Measurements from ENCODE around the gene TBL1Y.
A peak's percentile ranks its signal among the peaks of the same experiment; 100 is the strongest.

The TBL1Y gene

DNA sequence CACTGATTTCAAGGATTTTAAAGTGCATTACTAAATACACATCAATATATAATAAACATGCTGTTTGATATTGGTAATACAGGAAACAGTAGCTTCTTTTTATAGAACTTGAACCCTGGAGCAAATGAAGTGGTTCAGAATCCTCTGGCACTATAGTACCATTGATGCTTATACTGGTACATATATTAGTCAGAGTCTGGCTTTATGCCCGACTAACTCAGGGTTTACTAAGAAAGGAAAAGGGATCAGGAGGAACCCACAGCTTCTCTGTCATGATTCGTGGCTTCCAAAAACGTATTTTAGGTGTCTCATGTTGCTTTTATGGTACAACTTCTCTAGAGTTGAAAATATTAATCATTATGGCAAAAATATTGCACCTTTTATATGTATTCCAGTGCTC lies 72.7 kb downstream of the TBL1Y start:
- TF ChIP-seq CTCF (IDR thresholded peaks at IDR 0.05; ENCODE audit: low read depth, low read length, poor library complexity, severe bottlenecking) (no peak), EZH2phosphoT487 (IDR thresholded peaks at IDR 0.05; ENCODE audit: borderline replicate concordance, low read length) (no peak)
- Histone ChIP-seq H3K4me3 (ENCODE audit: low read length) (no peak overlapping the region), H3K36me3 (ENCODE audit: control insufficient read depth, low read length) (peaks cover 3% of the 10 kb centered on the region; the same call in 1 of the 2 replicates), H3K4me2 (ENCODE audit: low read length) (no peak overlapping the region), H3K4me1 (ENCODE audit: control insufficient read depth, low read length) (peaks cover 53% of the 10 kb centered on the region), H4K20me1 (ENCODE audit: control insufficient read depth, insufficient read depth, low read depth, low read length) (no peaks in the 10 kb centered on the region), H3K79me2 (ENCODE audit: control insufficient read depth, low read length) (peaks cover 32% of the 10 kb centered on the region), H3K9me2 (replicated peaks; ENCODE audit: control insufficient read depth, low read length) (no peaks in the 10 kb centered on the region), H3K27me3 (ENCODE audit: control insufficient read depth, low read length) (no peaks in the 10 kb centered on the region), H3F3A (ENCODE audit: control insufficient read depth, insufficient read depth) (peaks cover 4% of the 10 kb centered on the region), H3K9me3 (ENCODE audit: control insufficient read depth, insufficient read depth, low read length) (no peaks in the 10 kb centered on the region), H3K27ac (ENCODE audit: low read depth, low read length) (no peak overlapping the region)

GRCh38 chrY:6987811-6988210 lies 77.3 kb downstream of the TBL1Y start:
- Histone ChIP-seq H3K9me3 (ENCODE audit: control insufficient read depth, insufficient read depth, low read length) (no peaks in the 10 kb centered on the region), H3K4me2 (ENCODE audit: low read length) (no peak overlapping the region), H3K4me3 (ENCODE audit: low read length) (no peak overlapping the region), H3K79me2 (ENCODE audit: control insufficient read depth, low read length) (peaks cover 13% of the 10 kb centered on the region), H3K27ac (ENCODE audit: low read depth, low read length) (no peak overlapping the region), H3K9me2 (replicated peaks; ENCODE audit: control insufficient read depth, low read length) (no peaks in the 10 kb centered on the region), H3K4me1 (ENCODE audit: control insufficient read depth, low read length) (peaks cover 37% of the 10 kb centered on the region), H3F3A (ENCODE audit: control insufficient read depth, insufficient read depth) (no peaks in the 10 kb centered on the region), H3K27me3 (ENCODE audit: control insufficient read depth, low read length) (no peaks in the 10 kb centered on the region), H4K20me1 (ENCODE audit: control insufficient read depth, insufficient read depth, low read depth, low read length) (no peaks in the 10 kb centered on the region), H3K36me3 (ENCODE audit: control insufficient read depth, low read length) (no peaks in the 10 kb centered on the region)
- TF ChIP-seq EZH2phosphoT487 (IDR thresholded peaks at IDR 0.05; ENCODE audit: borderline replicate concordance, low read length) (no peak), CTCF (IDR thresholded peaks at IDR 0.05; ENCODE audit: low read depth, low read length, poor library complexity, severe bottlenecking) (no peak)

GRCh38 chrY:6989886-6990620 lies 79.6 kb downstream of the TBL1Y start:
- no peaks in the 10 kb centered on the region for H3K9me3 ChIP-seq (ENCODE audit: control insufficient read depth, insufficient read depth, low read length)
- no peaks in the 10 kb centered on the region for H3F3A ChIP-seq (ENCODE audit: control insufficient read depth, insufficient read depth)
- H3K9me2 ChIP-seq (replicated peaks; ENCODE audit: control insufficient read depth, low read length): no peaks in the 10 kb centered on the region
- peaks cover 7% of the 10 kb centered on the region for H3K79me2 ChIP-seq (ENCODE audit: control insufficient read depth, low read length)
- TF ChIP-seq CTCF (IDR thresholded peaks at IDR 0.05; ENCODE audit: low read depth, low read length, poor library complexity, severe bottlenecking) (no peak), EZH2phosphoT487 (IDR thresholded peaks at IDR 0.05; ENCODE audit: borderline replicate concordance, low read length) (no peak)
- H3K4me1 ChIP-seq (ENCODE audit: control insufficient read depth, low read length): peaks cover 18% of the 10 kb centered on the region
- peak overlapping the region; percentile 12; the same call in 1 of the 2 replicates for H3K27ac ChIP-seq (ENCODE audit: low read depth, low read length)
- H3K4me3 ChIP-seq (ENCODE audit: low read length): no peak overlapping the region
- H4K20me1 ChIP-seq (ENCODE audit: control insufficient read depth, insufficient read depth, low read depth, low read length): no peaks in the 10 kb centered on the region
- H3K4me2 ChIP-seq (ENCODE audit: low read length): peak overlapping the region; percentile 33
- H3K36me3 ChIP-seq (ENCODE audit: control insufficient read depth, low read length): no peaks in the 10 kb centered on the region
- H3K27me3 ChIP-seq (ENCODE audit: control insufficient read depth, low read length): no peaks in the 10 kb centered on the region

Measured in DOHH2 (cell line).